ENCODE results near the gene AMT. TPM values are rescaled to one million over a fixed set of nuclear protein-coding genes. Genes with fewer than 3 reads are reported as not detected.
"Not testable (repeated sequence)": the region's sequence is repeated elsewhere in the genome, so short reads cannot be mapped to it uniquely, and the experiment has no call there.

The AMT gene
- total RNA-seq, 1 donor from 2014 or later = 8.6 TPM

- no peak for DNase-seq
Measured at GRCh38 chr3:49421890-49422378, 339 bp downstream of the AMT start.

- no peak for DNase-seq
Measured at GRCh38 chr3:49417516-49418120, 4.7 kb downstream of the AMT start.

GRCh38 chr3:49416867-49417266 is 5.4 kb downstream of the AMT start:
- no peak for DNase-seq

GRCh38 chr3:49415931-49416601 is 6.2 kb downstream of the AMT start:
- DNase-seq = no peak

- no peak for DNase-seq
Measured at GRCh38 chr3:49414753-49415152, 7.5 kb downstream of the AMT start.

- no peak for DNase-seq
Measured at GRCh38 chr3:49413338-49413734, 8.9 kb downstream of the AMT start.

- no peak for DNase-seq
Measured at GRCh38 chr3:49412632-49413337, 9.5 kb downstream of the AMT start.

- peak; percentile 100 for DNase-seq
Measured at GRCh38 chr3:49411968-49412631, 10.2 kb downstream of the AMT start, which contains the start of the genes RHOA and TCTA. RHOA (minus strand) TSS chr3:49411976; CDS start chr3:49375589, 36,387 bp downstream. TCTA (plus strand) TSS chr3:49412423; CDS start chr3:49412427, 4 bp downstream.

- no peak for DNase-seq
Measured at GRCh38 chr3:49411535-49411967, 10.7 kb downstream of the AMT start.

GRCh38 chr3:49410846-49411534 is 11.3 kb downstream of the AMT start:
- DNase-seq = peak; percentile 58

- DNase-seq = no peak
Measured at GRCh38 chr3:49410066-49410845, 12.0 kb downstream of the AMT start.

GRCh38 chr3:49406571-49407565 is 15.4 kb downstream of the AMT start:
- DNase-seq = no peak

GRCh38 chr3:49405570-49405969 is 16.7 kb downstream of the AMT start:
- not testable (repeated sequence) for DNase-seq

- no peak for DNase-seq
Measured at GRCh38 chr3:49403891-49404290, 18.4 kb downstream of the AMT start.

GRCh38 chr3:49401766-49402165 is 20.5 kb downstream of the AMT start:
- no peak for DNase-seq

GRCh38 chr3:49399461-49399860 is 22.8 kb downstream of the AMT start:
- no peak for DNase-seq

GRCh38 chr3:49397470-49397869 is 24.8 kb downstream of the AMT start:
- DNase-seq = peak; percentile 57

- not testable (repeated sequence) for DNase-seq
Measured at GRCh38 chr3:49391310-49391709, 31.0 kb downstream of the AMT start.

- DNase-seq = peak; percentile 50
Measured at GRCh38 chr3:49389297-49389696, 33.0 kb downstream of the AMT start.

Data from tongue (tissue), 2 donors.